ENCODE measurements around the gene EIF3K.
"Not testable (repeated sequence)": the region's sequence is repeated elsewhere in the genome, so short reads cannot be mapped to it uniquely, and the experiment has no call there.

Gene EIF3K, protein sequence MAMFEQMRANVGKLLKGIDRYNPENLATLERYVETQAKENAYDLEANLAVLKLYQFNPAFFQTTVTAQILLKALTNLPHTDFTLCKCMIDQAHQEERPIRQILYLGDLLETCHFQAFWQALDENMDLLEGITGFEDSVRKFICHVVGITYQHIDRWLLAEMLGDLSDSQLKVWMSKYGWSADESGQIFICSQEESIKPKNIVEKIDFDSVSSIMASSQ

DNA sequence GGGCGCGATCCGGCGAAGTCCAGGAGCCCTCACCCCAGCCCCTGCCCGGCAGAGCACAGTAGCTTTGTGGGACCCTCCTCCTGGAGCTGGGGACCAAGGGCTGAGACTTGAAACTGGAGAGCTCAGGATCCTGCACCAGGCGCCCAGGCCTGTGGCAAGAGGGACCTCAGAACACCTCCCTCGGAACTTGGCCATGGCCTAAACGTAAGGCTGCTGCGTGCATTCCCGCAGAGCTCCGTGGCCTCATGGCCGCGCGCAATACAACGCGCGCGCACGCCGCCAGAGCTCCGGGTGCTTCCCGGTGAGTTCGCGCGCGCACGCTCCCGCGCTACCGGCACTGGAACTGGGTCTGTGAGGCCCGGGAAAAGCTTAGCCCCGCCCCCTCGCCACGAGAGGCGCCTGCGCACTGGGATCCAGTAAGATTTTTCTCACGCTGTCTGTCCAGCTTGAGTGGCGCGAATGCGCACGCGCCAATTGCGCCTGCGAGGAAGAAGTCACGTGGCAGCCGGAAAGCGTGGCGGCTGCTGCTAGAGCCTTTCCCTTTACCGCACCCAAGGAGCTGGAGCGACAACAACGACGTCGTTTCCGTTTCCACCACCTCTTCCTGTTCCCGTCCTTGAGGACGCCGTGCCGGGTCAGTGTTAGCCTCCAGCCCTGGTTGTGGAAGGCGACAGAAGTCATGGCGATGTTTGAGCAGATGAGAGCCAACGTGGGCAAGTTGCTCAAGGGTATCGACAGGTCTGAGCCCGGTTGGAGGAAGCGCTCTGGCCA is at the start of gene EIF3K:
TSS of gene EIF3K (plus strand) at position 599 of the 771 bp plus-strand sequence. CDS start at position 680, 81 bp downstream.
- DNase-seq: peak; percentile 98

DNA sequence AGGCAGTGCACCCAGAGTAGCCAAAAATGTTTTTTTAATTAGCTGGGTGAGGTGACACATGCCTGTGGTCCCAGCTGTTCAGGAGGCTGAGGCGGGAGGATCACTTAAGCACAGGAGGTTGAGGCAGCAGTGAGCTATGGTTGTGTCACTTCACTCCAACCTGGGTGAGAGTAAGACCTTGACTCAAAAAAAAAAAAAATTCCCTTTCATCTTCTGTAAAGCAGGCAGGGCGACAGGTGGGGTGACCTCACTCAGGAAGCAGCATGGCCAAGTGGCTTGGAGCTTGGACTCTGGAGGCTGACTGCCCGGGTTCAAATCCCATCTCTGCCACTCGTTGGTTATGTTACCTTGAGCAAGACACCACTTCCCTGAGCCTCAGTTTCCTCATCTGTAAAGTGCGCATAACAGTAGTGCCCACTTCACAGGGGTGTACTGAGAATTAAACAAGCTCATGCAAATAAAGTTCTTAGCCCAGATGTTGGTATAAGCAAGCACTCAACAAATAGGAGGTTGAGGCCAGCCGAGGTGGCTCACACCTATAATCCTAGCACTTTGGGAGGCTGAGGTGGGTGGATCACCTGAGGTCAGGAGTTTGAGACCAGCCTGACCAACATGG is 49.5 kb upstream of the EIF3K start:
- DNase-seq: no peak

DNA sequence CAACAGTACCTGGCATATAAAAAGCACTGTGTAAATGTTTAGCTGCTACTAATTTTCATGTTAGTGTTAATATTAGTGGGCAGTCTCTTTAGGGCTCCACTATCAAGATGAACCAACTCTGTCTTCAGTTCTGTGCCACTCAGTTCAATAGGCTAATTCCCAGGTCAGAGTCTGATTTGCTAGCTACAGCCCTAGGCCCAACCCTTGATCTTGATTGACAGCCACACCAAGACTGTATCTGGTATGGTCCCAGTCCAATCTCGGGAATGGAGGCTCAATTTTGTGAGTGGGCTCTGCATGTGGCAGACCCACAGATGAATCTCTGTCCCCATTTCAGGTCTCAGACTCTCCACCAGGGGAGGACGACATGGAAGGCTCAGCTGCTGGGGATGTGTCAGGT is 47.3 kb upstream of the EIF3K start:
- DNase-seq: no peak

DNA sequence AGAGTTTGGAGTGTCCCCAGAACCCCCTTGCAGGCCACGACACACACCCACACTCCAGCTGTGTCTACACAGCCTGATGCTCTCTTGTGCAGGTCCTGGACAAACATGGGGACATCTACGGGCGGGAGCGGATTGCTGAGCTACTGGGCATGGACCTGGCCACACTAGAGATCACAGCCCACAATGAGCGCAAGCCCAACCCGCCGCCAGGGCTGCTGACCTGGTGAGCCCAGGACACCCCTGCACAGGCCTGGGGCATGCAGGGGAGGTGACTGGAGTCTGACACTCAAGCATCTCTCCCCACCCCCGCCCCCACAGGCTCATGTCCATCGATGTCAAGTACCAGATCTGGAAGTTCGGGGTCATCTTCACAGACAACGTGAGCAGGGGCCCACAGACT is 41.2 kb upstream of the EIF3K start:
- DNase-seq: no peak

DNA sequence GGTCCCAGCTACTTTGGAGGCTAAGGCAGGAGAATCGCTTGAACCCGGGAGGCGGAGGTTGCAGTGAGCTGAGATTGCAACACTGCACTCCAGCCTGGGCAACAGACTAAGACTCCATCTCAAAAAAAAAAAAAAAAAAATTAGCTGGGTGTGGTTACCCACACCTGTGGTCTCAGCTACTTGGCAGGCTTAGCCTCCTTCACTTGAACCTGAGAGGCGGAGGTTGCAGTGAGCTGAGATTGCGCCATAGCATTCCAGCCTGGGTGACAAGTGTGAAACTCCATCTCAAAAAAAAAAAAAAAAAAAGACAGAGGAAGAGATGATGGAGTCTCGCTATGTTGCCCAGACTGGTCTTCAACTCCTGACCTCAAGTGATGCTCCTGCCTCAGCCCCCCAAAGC is 39.7 kb upstream of the EIF3K start:
- DNase-seq: not testable (repeated sequence)

DNA sequence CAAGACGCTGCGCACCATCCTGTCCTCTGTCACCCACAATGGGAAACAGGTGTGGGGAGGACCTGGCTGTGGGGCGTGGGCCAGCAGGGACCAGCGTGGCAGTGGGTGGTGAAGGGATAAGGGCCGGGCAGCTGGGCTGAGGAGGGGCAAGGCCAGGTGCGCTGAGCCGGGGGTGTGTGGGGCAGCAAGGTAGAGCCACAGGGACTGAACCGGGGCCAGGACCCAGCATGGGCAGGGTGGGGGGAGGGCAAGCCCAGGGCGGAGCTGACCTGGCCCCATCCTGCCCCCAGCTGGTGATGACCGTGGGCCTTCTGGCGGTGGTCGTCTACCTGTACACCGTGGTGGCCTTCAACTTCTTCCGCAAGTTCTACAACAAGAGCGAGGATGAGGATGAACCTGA is 38.9 kb upstream of the EIF3K start:
- no peak for DNase-seq

DNA sequence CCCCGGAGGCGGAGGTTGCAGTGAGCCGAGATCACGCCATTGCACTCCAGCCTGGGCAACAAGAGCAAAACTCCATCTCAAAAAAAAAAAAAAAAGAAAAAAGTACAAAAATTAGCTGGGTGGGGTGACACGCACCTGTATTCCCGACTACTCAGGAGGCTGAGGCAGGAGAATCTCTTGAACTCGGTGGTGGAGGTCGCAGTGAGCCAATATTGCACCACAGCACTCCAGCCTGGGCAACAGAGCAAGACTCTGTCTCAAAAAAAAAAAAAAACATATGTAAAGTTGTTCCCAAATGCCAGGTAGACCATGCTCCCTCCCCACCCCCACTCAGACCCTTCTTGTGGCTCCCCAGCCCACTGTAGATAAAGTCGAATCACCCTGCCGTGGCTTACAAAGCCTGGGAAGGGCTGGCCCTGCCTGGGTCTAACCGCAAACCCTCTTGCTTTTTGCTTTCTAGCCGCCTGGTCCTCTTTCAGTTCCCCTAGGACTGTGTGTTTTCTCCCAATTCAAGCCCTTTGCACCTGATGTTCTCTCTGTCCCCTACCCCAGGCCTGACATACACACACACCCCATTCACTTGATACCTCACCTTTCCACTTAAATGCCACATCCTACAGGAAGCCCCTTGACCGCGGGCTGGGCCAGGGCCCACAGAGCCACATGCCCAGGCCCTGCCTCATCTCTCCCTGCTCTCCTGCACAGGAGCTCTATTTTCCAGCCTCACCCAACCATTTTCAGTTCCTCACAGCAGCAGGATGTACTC is 35.6 kb upstream of the EIF3K start:
- no peak for DNase-seq

DNA sequence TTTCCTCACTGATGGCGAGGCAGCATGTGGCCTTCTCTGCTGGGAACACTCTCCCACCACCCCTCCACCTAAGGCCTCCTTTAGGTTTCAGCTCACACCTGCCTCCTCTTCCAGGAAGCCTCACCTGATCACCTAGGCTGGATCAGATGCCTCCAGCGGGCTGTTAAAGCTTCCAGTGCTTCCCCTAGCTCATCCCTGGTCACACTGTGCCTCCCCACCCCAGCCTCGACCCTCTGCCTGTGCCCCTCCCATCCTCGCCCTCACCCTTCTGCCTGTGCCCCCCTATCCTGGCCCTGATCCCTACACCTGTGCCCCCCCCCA is 35.0 kb upstream of the EIF3K start:
- no peak for DNase-seq

DNA sequence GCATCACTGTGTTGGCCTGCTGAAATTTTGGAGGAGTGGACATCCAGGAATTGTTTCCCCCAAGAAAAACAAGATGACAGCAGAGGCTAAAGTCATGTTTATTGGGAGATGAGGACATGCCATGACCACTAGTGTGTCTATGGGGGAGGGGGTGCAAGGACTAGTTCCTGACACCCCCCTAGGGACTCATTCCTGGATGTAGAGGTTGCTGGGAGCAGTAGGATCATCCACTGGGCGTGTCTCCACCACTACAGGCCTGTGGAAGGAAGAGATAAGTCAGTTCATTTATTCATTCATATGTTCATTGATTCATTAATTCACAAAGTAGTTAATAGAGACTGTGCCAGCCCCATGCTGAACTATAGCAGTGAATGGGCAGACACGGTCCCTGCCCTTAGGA is 31.4 kb upstream of the EIF3K start:
- DNase-seq: no peak

DNA sequence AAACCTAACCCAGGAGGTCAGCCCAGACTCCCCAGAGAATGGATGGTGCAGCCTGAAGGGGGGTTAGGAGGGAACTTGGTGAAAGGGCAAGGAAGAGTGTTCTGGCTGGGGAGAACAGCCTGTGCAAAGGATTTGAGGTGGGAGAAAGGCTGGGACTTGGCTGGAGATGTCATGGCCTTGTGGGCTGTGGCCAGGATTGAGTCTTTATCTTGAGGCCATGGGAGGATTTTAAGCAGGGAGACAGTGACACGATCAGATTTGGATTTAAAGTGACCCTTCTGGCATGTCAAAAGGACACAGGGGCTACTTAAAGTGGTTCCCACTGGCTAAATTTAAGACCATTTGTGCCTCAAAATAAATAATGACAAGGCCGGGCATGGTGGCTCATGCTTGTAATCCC is 30.9 kb upstream of the EIF3K start:
- DNase-seq: no peak

DNA sequence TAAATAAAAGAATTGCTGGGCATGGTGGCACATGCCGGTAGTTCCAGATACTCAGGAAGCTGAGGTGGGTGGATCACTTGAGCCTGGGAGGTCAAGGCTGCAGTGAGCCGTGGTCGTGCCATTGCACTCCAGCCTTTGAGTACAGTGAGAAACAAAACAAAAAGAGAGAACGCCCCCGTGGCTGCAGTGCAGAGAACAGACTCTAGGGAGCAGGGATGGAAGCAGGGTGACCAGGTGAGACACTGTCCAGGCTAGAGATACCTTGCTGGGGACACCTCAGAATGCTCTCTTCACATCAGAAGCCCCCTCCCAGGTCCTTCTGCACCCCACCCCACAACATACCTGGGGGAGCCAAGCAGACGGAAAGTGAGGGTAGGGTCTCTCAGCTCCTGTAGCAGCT is 26.0 kb upstream of the EIF3K start:
- no peak for DNase-seq

DNA sequence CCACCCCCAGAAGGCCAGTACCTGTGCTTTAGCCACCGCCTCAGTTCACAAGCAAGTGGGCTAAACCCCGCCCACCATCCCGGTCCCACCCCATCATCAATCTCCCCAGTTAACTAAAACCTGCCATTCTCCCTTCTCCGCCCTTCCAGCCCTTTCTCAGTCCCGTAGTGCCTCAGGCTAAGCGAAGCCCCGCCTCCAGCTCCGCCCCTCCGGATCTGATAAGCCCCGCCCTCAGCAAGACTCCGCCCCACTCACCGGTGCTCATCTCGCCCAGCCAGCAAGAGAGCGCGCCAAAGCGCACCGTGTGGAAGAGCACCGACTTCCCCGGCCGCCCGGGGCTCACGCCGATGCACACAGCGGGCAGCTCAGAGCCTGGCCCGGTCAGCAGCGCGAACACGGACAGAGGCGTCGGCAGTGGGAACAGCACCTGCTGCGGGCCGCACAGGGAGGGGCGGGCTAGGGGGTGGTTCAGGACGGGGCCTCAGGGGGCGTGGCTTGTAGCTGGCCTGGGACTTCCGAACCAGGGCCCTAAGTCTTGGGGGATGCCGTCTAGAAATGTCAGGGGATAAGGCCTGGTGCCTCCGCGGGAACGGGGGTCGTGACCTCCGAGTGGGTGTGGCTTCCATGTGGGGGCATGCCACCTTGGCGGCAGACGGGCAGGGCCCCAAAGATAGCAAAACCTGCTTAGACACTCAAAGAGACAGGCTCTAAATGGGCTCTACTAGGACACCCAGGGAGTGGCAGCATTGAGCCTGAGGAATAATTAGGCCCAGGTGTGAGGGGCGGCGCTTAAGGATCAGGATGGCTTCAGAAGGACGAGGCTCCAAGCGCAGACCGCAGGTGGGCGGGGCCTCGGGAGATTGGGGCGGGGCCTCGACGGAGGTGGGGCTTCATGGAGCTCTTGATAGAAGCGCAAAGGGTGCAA is 22.7 kb upstream of the EIF3K start:
- DNase-seq: peak; percentile 28

DNA sequence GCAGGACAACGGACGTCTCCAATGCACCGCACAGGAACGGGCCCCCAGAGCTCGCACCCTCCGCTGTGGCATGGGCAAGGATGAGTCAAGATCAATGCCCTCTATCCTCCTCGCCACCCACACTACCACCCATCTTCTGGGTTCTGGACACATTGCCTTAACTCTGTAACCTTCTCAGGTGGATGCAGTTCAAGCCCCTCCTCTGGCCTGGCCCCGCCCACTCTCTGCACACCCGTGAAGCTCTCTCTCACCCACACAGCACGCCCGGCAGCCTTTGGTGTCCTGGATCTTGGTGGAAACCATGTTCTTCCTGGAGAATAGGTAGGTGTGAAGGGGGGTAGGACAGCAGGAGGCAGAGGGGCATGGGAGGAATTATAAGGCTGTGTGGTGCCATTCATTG is 21.9 kb upstream of the EIF3K start:
- no peak for DNase-seq

DNA sequence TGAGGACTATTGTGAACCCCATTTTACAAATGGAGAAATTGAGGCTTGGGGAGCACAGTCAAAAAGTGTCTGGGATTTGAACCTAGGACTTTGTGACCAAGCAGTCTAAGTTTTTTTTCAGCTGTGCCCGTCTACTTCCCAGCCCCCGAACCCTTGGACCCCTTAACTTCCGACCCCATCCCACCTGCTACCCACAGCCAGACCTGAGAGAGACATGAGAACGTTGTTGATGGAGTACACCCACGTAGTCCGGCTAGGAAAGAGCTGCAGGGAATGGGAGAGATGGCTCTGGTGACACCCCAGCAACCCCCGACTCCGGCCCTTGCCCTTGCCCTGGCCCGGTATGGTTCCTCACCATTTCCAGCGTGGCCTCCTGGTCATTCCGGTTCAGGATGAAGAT is 19.3 kb upstream of the EIF3K start:
- DNase-seq: no peak

DNA sequence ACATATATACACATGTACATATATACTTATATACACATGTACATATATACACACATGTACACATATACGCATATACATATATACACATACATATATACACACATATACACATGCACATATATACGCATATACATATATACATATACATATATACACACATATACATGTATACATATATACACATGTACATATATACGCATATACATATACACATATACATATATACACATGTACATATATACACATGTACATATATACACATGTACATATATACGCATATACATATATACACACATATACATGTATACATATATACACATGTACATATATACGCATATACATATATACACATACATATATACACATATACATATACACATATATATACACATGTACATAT is 16.1 kb upstream of the EIF3K start:
- not testable (repeated sequence) for DNase-seq

DNA sequence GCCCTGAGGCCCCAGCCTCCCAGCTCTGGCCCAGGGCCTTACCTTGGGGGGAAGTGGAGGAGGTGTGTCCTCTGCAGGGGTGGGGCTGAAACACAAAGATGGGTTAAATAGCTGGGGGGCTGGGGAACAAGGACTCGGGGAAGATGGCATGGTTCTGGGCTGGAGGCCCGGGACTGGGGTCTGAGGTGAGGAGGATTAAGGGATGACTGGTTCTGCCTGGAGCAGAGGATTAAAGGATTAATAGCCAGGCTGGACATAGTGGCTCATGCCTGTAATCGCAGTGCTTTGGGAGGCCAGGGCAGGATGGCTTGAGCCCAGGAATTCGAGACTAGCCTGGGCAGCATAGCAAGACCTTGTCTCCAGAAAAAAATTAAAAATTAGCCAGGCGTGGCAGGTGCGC is 12.9 kb upstream of the EIF3K start:
- no peak for DNase-seq

DNA sequence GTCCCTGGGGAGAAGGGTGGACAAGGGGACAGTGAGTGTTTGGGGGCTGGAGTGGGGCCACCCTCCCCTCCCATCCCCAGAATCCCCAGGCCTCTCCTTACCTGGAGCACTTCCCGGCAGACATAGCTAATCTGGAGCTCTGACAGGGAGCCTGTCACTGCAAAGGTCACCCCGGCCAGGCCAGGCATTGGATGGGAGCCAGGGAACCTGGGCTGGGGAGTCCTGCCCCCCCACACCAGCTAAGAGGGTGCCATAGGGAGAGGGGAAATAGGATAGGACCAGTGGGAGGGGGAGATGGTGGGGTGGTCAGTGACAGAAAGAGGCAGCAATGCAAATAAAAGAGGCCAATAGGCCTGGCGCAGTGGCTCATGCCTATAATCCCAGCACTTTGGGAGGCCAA is 4.7 kb upstream of the EIF3K start:
- no peak for DNase-seq

DNA sequence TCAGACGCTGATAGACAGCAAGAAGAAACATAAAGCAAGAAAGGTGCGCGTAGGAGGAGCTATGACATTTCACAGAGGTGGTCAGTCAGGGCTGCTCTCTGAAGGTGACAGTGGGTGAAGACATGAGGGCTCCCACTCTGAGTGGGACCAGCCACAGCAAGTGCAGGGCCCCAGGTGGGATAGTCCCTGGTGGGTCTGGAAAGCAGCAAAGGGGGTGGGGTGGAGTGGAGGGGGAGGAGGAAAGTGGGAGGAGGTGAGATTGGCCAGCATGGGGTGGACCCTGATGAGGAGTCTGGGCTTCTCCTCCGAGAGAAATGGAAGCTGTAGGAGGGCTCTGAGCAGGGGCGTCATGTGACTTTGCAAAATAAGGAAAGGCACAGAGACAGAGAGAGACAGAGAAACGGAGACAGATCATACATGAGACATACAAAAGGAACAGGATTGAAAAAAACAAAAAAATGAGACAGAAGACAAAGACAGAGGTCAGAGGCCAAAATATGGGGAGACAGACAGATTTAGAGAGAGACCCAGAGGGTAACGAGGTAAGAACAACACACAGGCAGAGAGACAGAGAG is 3.9 kb upstream of the EIF3K start:
- no peak for DNase-seq

DNA sequence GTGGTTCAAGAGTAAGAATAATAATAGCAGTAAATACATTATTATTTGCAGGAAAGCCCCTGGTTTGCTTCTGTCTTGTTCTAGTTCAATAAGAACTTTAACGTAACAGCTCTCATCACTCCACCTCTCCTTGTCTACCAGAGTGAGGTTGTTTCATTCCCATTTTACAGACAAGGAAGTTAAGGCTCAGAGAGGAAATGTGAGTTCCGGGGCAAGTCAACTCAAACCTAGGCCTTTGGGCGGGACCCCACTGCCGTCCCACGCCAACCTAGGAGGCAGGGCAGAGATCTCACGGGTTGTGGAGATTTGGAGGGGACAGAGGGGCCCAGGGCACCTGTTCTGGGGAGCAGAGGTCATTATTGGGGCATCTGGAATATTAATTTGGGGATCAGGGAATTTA is 2.7 kb upstream of the EIF3K start:
- no peak for DNase-seq

DNA sequence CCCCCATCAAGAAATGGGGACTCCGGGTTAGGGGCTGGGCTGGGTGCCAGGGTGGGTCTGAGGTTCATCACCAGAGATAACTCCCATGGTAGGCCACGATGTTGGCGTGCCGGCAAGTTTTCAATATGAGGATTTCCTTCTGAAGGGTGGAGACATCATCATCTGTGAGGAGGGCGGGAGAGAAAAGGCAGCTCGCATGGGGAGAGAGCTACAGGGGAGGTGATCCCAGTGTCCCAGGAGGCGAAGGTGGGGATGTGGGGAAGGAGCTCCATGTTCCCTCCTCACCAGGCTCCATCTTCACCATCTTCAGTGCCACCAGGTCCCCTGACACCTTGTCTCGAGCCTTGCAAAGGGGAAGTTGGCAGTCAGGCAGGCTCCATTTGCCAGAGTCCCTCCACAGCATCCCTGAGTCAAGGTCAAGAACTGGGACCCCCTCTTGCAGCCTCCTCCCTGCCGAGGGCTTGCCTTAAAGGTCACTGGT is 1.7 kb upstream of the EIF3K start:
- no peak for DNase-seq

DNA sequence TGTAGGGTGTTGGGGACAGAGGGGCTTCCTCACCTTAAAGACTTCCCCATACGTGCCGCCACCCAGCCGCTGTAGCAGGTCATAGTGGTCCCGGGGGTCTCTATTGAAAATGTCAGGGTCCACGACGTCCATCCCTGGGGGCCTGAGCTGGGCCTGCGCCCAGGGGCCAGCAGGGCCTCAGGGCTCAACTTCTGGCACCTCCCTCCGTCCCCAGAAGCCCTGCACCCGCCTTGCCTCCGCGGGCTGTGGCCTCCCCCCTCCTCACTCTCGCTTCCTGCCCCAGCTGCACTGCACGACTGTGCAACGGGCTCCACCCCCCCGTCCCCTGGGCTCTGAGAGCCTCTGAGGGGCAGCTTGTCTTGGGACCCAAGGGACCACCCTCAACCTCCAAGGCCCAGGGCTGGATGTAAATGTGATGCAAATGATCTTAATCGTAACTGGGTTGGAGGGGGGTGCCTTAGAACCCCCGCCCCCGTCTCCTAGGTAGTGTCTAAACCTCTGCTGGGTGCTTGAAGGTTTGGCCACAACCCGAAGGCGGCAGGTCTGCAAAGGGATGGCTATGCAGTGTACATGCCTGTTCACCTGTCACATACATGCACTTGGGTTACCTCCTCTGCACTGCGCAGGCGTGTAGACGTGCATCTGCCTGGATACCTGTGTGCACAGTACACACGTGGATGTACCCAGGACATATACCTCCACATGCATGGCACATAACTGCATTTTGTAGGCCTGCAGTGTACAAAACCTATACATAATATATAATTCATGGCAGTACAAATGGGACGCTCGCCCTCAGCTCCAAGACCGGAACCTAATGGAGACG is 1.0 kb upstream of the EIF3K start, which contains the start of gene MAP4K1:
TSS of gene MAP4K1 (minus strand) at position 190 of the 826 bp plus-strand sequence. CDS start at position 132, 58 bp downstream.
- peak; percentile 63 for DNase-seq
